CD4-positive, alpha-beta T cell treated with Interleukin-17A for 1 hour (primary cell): ENCODE measurements around the gene CCNI2.

Source experiments
- DNase-seq: peaks from one replicate; pipeline ENCODE4 v3.0.0-alpha.2; 2020

The CCNI2 gene

GRCh38 chr5:132766020-132766805 is 19.0 kb downstream of the CCNI2 start:
- no peak for DNase-seq

- no peak for DNase-seq
Observed at GRCh38 chr5:132766806-132767055, 19.5 kb downstream of the CCNI2 start.

- no peak for DNase-seq
Observed at GRCh38 chr5:132767150-132767549, 19.9 kb downstream of the CCNI2 start.

DNA sequence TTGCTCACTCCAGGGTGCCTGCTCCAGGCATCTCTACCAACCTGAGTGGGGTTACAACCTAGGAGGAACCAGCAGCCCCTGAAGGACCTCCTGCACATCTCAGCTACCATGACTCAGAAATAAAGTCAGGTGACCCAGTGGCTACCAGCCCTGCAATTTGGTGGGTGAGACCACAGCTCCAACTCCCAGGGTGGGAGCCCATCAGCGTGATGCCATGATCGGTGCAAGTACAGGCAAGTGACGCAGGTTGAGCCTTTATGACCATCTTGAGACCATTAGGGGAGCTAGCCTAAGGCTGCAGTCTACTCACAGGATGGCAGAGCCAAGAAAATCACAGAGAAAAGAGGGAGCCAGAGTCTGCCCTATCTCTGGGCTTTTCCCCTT is 21.3 kb downstream of the CCNI2 start:
- DNase-seq: no peak

GRCh38 chr5:132770476-132771159 is 23.4 kb downstream of the CCNI2 start:
- no peak for DNase-seq

- no peak for DNase-seq
Observed at GRCh38 chr5:132771503-132771998, 24.3 kb downstream of the CCNI2 start.

DNA sequence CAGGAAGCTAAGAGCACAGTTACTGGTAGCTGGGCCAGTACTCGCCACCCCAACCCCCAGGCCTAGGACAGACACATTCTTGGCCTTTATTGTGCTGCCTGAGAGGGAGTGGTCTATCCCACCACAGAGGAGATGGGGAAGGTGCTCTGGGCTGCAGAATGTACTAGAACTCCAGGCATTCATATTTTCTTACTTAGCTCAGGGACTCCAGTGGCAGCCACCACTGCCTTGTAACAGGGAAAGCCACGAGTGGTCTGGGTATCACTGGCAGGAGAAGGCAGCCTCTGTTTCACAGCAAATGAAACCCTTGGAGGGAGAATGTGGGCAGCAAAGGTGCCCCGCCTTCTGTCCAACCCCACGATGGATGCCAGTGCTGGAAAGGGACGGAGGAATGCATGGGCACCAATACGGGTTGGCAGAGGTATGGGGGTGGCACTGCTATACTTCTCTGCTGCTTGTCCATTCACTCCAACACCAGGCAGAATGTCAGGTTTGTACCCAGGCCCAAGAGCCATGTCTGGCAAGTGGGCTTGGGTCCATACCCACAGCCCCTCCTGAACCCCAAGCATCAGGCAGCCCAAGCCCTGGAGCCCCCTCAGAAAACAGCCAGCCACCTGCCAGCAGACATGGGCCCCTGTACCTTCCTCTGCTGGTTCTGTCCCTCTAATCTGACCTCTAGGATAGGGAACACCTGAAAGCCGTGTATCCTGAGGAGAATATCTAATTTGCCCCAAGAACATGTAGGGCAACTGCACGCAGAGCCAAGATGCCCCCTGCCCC is 25.3 kb downstream of the CCNI2 start:
- no peak for DNase-seq

DNA sequence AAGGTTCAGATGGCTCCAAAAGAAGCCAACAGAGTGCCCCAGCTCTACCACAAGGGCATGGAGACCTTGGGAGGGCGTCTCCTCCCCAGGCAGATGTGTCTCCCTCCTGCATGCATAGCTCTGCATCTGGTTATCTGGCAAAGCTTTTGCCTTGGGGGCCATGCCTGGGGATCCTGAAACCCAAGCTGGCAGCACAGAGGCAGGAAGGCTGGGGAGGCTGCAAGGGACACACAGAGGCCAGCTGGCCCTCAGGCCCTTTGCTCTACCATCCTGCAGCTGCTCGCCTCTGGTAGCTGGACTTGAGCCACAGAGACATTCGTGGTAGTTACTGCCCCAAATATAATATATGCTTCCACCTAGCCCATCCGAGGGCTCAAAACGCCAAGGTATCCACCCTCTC is 25.9 kb downstream of the CCNI2 start:
- DNase-seq: no peak

DNA sequence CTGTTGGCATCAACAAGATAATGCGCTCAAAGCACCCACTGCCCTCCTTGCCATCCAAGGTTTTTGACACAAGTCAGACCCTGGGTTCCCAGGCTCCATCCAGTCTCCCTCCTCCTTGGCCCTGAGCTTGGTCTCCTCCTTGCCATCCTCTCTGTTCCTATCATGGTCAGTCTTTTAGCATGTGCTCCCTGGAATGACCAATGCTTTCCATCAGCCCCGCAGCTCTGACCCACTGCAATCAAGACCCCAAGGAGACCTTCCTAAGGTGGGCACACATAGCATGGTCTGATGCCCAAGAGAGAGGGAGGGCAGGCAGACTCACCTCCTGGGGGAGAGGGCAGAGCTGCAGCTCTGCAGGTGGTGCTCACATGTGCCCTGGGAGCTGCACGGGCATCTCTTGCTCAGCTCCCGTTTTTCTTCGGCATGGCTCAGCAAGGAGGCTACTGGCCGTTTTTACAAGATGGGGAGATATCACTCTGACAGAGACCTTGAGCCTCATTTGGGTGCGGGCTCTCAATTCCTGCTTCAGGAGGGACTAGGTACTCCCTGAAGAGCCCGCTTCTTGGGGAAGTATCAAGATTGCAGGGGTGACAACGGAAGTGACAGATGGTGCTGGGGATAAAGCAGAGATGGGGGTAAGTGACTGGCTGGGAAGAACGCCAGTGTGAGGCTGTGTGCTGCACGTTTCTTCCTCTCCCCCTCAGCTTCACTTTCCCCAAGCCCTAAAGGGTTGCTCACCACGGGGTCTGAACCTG is 26.6 kb downstream of the CCNI2 start:
- no peak for DNase-seq

DNA sequence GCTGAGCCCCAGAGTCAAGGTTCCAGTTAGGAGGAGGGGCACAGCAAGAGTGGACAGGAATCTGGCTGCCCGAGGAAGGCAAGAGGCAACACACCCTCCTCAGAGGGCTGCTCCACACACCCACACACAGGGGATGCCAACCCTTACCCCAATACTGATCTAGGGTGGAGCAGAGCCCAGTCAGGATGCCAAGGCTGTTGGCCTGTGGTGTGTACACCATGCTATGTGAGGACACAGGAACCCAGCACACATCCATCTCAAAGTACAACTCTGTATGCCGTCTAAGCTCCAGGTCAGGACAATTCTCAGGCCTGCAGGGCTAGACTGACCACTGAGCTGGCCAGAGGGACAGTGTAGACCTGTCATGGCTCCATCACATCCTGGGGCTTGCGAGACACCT is 27.2 kb downstream of the CCNI2 start:
- DNase-seq: no peak

DNA sequence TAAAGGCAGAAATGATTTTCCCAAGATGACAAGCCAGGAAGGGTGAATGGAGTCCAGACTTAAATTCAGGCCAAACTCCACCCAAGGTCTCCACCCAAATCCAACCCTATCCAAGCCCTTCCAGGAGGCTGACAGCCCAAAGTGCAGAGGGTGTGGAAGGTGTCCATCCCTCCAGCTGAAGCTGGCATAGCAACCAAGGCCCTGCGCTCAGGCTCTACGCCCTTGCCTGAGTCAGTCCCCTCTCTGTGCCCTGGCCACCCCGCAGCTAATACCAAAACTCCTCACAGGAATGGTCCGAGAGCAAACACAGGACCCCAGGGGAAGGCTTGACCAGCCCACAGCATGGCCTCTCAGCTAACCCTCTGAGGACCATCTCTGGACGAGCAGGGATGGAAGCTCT is 27.7 kb downstream of the CCNI2 start:
- DNase-seq: no peak

DNA sequence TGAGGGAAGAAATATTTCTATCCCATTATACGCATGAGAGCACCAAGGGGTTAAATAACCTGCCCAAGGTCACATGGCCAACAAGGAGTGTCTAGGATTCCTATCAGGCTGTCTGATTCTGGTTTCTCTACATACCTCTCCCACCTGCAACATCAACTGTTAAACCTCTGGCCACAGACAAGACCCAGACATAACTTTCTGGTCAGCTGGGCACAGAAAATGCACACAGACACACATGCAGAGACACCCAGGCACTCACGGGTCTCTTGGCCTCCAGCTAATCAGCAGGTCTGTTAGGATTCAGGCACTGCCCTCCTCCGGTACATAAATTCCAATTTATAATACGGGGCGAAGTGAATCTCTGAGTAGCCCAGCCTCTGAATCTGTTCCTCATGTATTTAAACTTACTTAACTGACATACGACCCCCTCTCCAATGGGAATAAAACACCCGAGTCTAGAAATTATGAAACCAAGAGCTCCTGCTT is 28.3 kb downstream of the CCNI2 start:
- no peak for DNase-seq

DNA sequence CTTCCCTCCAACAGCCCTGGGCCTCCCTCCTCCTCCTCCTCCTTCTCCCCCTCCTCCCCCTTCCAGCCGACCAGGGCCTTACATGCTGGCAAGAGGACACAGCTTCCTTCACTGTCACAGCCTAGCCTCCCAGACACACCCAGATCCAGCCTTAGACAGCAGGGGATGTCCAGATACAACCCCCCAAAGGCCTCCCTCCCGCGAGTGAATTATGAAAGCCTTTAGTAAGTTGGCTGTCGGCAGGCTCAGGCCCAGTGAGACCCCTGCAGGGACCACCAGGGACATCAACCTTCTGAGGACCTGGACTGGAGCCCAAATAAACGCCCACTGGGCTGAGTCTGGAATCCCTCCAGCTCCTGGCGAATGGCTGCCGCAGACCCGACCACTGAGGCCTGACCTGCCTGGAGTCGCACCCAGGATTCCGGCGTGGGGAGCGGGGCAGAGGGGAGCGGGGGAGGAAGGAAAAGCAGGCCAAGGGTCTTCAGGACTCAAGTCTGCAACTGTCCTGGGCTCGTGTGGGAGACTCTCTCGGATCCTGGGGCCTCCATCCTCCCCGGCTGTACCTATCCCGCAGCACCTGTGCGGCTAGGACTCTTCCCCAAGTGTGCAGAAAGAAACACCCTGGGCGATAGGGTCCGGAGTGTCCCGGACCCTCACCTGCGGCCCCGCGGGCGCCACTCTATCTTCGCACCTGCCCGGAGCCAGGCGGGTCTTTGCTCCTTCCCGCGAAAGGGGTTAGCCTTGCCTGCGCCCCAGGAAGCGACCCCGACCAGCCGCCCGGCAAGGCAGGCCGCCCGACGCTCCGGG is 29.1 kb downstream of the CCNI2 start:
- DNase-seq: no peak

GRCh38 chr5:132776938-132777208 is 29.6 kb downstream of the CCNI2 start:
- no peak for DNase-seq

DNA sequence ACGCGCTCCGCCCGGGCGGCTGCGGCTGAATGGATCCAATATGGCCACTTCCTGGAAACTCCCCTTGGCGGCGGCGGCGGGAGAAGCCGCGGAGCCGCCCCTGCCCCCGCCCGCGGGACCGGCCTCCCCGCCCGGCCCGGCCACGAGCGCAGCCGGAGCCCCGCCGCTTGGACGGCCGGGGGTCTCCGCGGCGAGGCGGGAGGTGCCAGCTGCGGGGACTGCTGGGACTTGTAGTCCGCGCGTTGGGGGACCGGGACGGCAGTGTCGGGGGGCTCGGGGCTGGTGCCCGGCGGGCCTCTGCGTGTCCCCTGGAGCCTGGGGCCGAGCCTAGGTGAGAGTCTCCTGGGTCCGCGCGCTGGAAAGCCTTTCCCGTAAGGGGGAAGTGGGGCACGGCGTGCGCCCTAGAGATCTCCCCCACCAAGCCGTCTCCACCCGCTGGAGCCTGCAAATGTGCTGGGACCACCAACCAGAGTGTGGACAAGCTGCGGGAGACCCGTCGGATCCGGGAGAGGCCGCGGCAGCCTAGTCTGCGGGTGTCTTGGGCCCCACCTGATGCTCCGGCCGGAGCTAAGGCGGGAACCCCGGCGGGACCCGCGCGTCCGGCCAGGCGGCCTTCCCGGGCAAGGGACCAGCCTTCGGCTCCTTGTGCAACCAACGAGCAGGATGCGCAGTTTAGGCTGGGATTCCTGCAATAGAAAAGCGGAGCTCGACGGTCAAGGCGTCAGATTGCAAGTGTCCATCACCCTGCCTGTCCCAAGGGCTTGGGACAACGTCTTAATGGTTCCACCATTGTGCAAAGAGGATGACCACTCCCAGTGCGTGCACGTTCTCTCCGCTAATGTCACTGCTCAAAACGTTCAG is 30.2 kb downstream of the CCNI2 start, which contains the start of gene SEPTIN8:
Gene SEPTIN8, minus strand, starts transcription at position 31 of the 861 bp plus-strand sequence. CDS start 102 bp downstream, outside the sequence.
- DNase-seq: peak; percentile 59

DNA sequence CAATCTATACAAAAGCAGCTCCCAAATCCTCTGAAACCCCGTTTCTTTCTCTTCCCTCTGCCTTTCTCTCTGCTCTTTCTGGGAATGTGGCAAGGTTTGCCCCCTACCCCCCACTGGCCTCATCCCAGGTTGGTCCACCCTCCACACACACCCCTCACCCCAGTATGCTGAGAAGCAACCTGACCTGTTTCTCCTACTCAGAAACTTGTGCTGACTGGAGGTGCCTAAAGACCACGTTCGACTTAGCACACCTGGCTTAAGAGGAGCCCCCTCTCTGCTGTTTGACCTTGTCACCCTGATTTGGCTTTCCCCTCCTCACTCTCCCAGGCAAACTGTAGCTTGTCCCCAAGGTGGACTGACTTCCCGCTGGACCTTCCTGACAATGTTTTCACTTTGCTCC is 30.9 kb downstream of the CCNI2 start:
- no peak for DNase-seq

- no peak for DNase-seq
Observed at GRCh38 chr5:132778856-132779255, 31.6 kb downstream of the CCNI2 start.

GRCh38 chr5:132779961-132780360 is 32.7 kb downstream of the CCNI2 start:
- no peak for DNase-seq

DNA sequence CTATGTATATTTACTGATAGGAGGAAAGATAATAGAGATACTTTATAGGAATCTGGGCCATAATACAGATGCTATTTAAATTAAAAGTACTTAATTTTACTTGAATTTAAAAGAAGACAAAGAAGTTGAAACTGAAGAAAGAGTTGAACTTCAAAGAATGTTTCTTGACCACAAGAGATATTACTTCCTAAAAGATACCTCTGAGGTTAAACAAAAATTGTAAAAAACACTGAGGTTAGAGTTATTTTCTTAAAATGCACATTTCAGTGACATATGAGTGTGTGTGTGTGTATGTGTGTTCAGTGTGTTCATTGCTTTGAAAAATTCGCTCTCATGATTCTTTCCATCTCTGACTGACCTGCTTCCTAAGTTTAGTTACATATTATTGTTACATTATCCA is 33.4 kb downstream of the CCNI2 start:
- DNase-seq: peak; percentile 6

GRCh38 chr5:132781029-132781428 is 33.8 kb downstream of the CCNI2 start:
- DNase-seq: no peak

DNA sequence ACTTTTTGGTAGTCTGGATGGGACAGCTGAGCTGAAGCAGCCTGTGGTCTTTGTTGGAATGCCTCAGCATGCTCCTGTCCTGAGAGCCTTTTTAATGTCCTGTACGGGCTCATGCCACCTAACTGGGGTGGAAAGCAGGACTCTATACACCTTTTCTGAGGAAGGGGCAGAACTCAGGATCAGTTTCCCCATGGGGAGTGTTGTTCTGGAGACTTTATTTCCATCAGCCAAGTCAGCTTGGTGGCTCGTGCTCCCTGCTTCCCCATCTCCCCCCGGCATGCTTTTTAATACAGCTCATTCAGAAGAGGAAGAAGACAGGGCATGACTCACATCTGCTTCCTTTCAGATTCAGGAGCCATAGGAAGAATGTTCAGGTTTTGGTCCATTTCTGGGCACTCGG is 34.9 kb downstream of the CCNI2 start:
- no peak for DNase-seq
